ENCODE data around the gene HMGCLL1. TPM values are rescaled to one million over a fixed set of nuclear protein-coding genes. Genes with fewer than 3 reads are reported as not detected.

The HMGCLL1 gene
- total RNA-seq, 1 donor, result not detected

- Histone ChIP-seq H3K9me3 (ENCODE audit: low read depth, low read length) (no peaks in the 10 kb centered on the region), H3K27me3 (ENCODE audit: insufficient read depth, low read length) (no peaks in the 10 kb centered on the region), H3K4me1 (ENCODE audit: insufficient read depth, low read length) (no peaks in the 10 kb centered on the region), H3K4me3 (ENCODE audit: low read length) (no peak overlapping the region)
Measured at GRCh38 chr6:55497694-55498093, 81.3 kb downstream of the HMGCLL1 start.

- Histone ChIP-seq H3K9me3 (ENCODE audit: low read depth, low read length) (no peaks in the 10 kb centered on the region), H3K4me3 (ENCODE audit: low read length) (no peak overlapping the region), H3K27me3 (ENCODE audit: insufficient read depth, low read length) (no peaks in the 10 kb centered on the region), H3K4me1 (ENCODE audit: insufficient read depth, low read length) (no peaks in the 10 kb centered on the region)
Measured at GRCh38 chr6:55496201-55496600, 82.8 kb downstream of the HMGCLL1 start.

GRCh38 chr6:55495277-55495676 lies 83.7 kb downstream of the HMGCLL1 start:
- no peaks in the 10 kb centered on the region for H3K27me3 ChIP-seq (ENCODE audit: insufficient read depth, low read length)
- no peak overlapping the region for H3K4me3 ChIP-seq (ENCODE audit: low read length)
- no peaks in the 10 kb centered on the region for H3K4me1 ChIP-seq (ENCODE audit: insufficient read depth, low read length)
- no peaks in the 10 kb centered on the region for H3K9me3 ChIP-seq (ENCODE audit: low read depth, low read length)

- no peak overlapping the region for H3K4me3 ChIP-seq (ENCODE audit: low read length)
- no peaks in the 10 kb centered on the region for H3K9me3 ChIP-seq (ENCODE audit: low read depth, low read length)
- no peaks in the 10 kb centered on the region for H3K27me3 ChIP-seq (ENCODE audit: insufficient read depth, low read length)
- H3K4me1 ChIP-seq (ENCODE audit: insufficient read depth, low read length), result no peaks in the 10 kb centered on the region
Measured at GRCh38 chr6:55494411-55494810, 84.6 kb downstream of the HMGCLL1 start.

DNA sequence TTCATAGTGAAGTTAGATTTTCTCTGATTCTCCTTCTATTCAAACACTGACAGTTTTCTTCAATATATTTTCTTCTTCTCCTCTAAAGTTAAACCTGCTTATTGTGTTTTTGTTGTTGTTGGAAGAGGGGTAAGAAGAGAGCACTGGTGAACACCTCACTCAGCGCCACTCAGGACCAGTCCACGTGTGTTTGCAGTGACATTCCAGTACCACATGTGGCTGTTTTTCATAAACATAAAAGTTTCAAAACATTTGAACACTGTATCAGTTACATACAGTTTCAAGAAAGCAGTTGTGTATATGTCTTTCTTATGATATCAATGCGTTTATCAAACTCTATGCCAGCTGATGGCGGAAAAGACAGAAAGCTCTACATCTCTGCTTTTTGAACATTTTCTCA lies 86.7 kb downstream of the HMGCLL1 start:
- H3K4me1 ChIP-seq (ENCODE audit: insufficient read depth, low read length), result no peaks in the 10 kb centered on the region
- H3K9me3 ChIP-seq (ENCODE audit: low read depth, low read length), result no peaks in the 10 kb centered on the region
- H3K27me3 ChIP-seq (ENCODE audit: insufficient read depth, low read length), result no peaks in the 10 kb centered on the region
- no peak overlapping the region for H3K4me3 ChIP-seq (ENCODE audit: low read length)

DNA sequence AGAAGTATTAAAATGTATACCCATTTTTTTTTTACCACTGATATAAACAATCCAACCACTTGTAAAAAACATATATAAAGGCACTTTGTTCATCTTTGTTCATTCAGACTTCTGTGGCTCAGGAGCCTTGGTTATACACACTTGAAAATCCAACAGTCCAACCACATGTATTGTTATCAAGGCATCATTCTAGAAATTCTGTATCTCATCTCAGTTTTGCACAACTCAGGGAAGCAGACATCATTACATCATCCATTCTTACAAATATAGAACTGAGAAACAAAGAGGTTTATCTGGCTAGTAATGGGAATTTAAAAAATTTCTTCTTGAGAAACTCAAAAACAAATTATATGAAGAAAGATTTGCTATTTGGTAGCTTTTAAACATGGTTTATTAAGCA lies 88.1 kb downstream of the HMGCLL1 start:
- Histone ChIP-seq H3K4me1 (ENCODE audit: insufficient read depth, low read length) (no peaks in the 10 kb centered on the region), H3K27me3 (ENCODE audit: insufficient read depth, low read length) (no peaks in the 10 kb centered on the region), H3K9me3 (ENCODE audit: low read depth, low read length) (no peaks in the 10 kb centered on the region), H3K4me3 (ENCODE audit: low read length) (no peak overlapping the region)

- H3K27me3 ChIP-seq (ENCODE audit: insufficient read depth, low read length), result no peaks in the 10 kb centered on the region
- no peak overlapping the region for H3K4me3 ChIP-seq (ENCODE audit: low read length)
- H3K9me3 ChIP-seq (ENCODE audit: low read depth, low read length), result no peaks in the 10 kb centered on the region
- H3K4me1 ChIP-seq (ENCODE audit: insufficient read depth, low read length), result no peaks in the 10 kb centered on the region
Measured at GRCh38 chr6:55474382-55474781, 104.6 kb downstream of the HMGCLL1 start.

DNA sequence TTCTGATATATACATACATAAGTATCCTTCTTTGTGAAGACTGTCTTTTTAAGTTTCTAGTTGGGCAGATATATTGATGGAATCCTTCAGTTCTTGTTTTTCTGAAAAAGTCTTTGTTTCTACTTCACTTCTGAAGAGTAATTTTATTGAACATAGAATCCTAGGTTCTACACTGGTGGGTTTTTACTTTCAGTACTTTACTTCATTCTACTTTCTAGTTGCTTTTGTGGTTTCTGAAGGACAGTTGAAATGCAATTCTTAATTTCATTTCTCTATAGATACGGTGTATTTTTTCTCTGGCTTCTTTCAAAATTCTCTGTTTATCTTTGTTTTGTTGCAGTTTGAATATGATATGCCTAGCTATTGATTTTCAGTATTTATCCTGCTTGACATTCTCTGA lies 105.3 kb downstream of the HMGCLL1 start:
- H3K27me3 ChIP-seq (ENCODE audit: insufficient read depth, low read length), result no peaks in the 10 kb centered on the region
- H3K9me3 ChIP-seq (ENCODE audit: low read depth, low read length), result no peaks in the 10 kb centered on the region
- no peak overlapping the region for H3K4me3 ChIP-seq (ENCODE audit: low read length)
- H3K4me1 ChIP-seq (ENCODE audit: insufficient read depth, low read length), result no peaks in the 10 kb centered on the region

DNA sequence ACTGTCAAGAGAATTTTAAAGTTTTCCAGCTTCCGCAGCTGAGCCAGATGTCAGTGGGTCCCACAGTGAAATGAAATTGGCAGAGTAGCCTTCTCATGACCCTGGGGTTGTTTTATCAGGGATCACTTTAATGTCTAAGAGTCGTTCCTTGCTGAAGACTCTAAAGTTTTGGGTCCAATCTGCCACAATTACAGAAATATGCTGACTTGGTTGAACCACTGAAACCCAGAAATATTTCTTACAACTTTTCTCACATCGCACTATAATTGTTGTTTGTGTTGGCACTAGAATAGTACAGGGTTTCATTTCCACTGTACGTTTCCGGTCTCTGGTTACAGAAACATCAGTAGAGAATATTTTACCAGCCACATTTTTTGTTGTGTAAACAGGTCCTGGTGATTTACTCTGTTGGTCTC lies 109.0 kb downstream of the HMGCLL1 start:
- H3K27me3 ChIP-seq (ENCODE audit: insufficient read depth, low read length), result no peaks in the 10 kb centered on the region

DNA sequence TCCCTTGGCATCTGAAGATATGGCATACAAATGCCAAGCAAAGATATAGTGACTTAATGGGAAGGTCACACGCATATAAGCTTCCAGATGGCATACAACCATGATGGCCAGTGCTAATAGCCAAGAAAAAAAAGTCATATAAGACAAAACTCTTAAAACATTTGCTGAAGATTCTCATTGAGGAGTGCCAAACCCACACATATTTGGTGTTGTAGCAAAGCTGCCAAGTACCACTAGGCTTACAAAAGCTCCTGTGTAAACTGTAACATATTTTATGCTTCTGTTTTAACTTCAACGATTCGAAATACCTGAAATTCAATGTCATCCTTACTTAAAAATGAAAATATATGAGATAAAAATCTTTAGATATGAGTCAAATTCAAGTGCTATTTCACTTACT lies 123.0 kb downstream of the HMGCLL1 start:
- Histone ChIP-seq H3K27me3 (ENCODE audit: insufficient read depth, low read length) (no peaks in the 10 kb centered on the region), H3K9me3 (ENCODE audit: low read depth, low read length) (no peaks in the 10 kb centered on the region), H3K4me3 (ENCODE audit: low read length) (no peak overlapping the region), H3K4me1 (ENCODE audit: insufficient read depth, low read length) (no peaks in the 10 kb centered on the region)

More for the DNA sequence above, 109.0 kb downstream of the HMGCLL1 start:
- H3K9me3 ChIP-seq (ENCODE audit: low read depth, low read length), result no peaks in the 10 kb centered on the region
- H3K4me3 ChIP-seq (ENCODE audit: low read length), result no peak overlapping the region
- H3K4me1 ChIP-seq (ENCODE audit: insufficient read depth, low read length), result no peaks in the 10 kb centered on the region

- H3K4me3 ChIP-seq (ENCODE audit: low read length), result no peak overlapping the region
- no peaks in the 10 kb centered on the region for H3K27me3 ChIP-seq (ENCODE audit: insufficient read depth, low read length)
- H3K9me3 ChIP-seq (ENCODE audit: low read depth, low read length), result no peaks in the 10 kb centered on the region
- no peaks in the 10 kb centered on the region for H3K4me1 ChIP-seq (ENCODE audit: insufficient read depth, low read length)
Measured at GRCh38 chr6:55450005-55450404, 129.0 kb downstream of the HMGCLL1 start.

DNA sequence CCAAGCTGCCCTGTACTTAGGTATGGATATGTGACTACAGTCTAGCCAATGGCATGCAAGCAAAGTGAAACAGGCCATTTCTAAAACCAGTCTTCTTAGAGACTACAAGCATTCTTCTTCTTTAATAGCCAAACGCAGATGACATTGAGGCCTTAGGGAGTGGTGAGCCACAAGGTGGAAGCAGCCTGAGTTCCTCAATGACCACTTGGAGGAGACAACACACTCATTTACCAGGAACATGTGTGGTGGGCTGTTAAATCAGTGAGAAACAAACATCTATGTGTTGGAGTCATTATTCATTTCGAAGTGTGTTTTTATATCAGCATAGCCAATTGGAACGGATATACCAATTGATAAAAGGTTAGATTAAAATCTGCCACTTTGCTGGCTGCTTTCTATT lies 129.8 kb downstream of the HMGCLL1 start:
- Histone ChIP-seq H3K9me3 (ENCODE audit: low read depth, low read length) (no peaks in the 10 kb centered on the region), H3K4me1 (ENCODE audit: insufficient read depth, low read length) (no peaks in the 10 kb centered on the region), H3K4me3 (ENCODE audit: low read length) (no peak overlapping the region), H3K27me3 (ENCODE audit: insufficient read depth, low read length) (no peaks in the 10 kb centered on the region)

DNA sequence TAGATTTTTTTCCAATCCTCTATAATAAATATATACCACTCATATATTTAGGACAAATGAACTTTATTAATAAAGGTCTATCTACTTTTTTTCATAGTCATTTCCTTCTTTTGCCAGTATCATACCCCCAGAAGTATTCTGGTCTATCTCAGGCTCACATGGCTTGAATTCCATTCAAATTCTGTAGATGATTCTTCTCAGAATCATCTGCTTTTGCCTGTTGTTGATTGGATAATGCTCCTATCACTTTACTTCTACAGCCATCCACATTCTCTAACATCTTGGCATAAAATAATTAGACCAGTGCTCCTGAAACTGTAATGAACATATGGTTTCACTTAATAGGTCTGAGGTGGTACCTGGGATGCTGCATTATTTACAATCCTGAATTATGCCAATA lies 130.5 kb downstream of the HMGCLL1 start:
- H3K4me1 ChIP-seq (ENCODE audit: insufficient read depth, low read length), result no peaks in the 10 kb centered on the region
- no peaks in the 10 kb centered on the region for H3K27me3 ChIP-seq (ENCODE audit: insufficient read depth, low read length)
- no peak overlapping the region for H3K4me3 ChIP-seq (ENCODE audit: low read length)
- H3K9me3 ChIP-seq (ENCODE audit: low read depth, low read length), result no peaks in the 10 kb centered on the region

- H3K27me3 ChIP-seq (ENCODE audit: insufficient read depth, low read length), result no peaks in the 10 kb centered on the region
- no peaks in the 10 kb centered on the region for H3K9me3 ChIP-seq (ENCODE audit: low read depth, low read length)
- H3K4me1 ChIP-seq (ENCODE audit: insufficient read depth, low read length), result no peaks in the 10 kb centered on the region
- no peak overlapping the region for H3K4me3 ChIP-seq (ENCODE audit: low read length)
Measured at GRCh38 chr6:55447891-55448290, 131.1 kb downstream of the HMGCLL1 start.

DNA sequence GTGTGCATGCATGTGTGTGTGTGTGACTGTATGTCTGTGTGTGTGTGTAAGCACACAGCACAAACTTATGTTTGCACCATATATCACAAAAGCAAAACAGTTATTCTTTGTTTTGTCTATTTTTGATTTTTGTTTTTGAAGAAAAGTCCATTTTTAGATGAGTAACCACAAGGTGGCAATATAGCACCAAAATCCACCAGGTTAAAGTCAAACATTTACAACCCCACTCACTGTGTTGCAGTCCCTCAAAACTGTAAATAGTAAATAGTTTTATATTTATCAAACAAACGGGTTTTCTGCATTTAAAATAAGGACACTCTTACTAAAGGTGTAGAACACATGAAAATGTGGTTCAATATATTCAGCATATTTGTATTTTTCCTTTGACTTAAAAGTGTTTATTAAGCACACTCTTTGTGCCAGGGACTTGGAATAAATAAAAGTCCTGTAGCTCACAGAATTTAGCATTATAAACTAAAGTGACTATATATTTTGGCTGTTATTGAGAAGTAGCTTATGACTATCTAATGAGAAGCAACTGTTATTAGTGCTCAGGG lies 133.3 kb downstream of the HMGCLL1 start:
- Histone ChIP-seq H3K27me3 (ENCODE audit: insufficient read depth, low read length) (no peaks in the 10 kb centered on the region), H3K4me1 (ENCODE audit: insufficient read depth, low read length) (no peaks in the 10 kb centered on the region), H3K9me3 (ENCODE audit: low read depth, low read length) (no peaks in the 10 kb centered on the region), H3K4me3 (ENCODE audit: low read length) (no peak overlapping the region)

GRCh38 chr6:55443238-55444134 lies 135.5 kb downstream of the HMGCLL1 start:
- Histone ChIP-seq H3K4me1 (ENCODE audit: insufficient read depth, low read length) (no peaks in the 10 kb centered on the region), H3K4me3 (ENCODE audit: low read length) (no peak overlapping the region), H3K9me3 (ENCODE audit: low read depth, low read length) (no peaks in the 10 kb centered on the region), H3K27me3 (ENCODE audit: insufficient read depth, low read length) (no peaks in the 10 kb centered on the region)

Measured in mononuclear cell (primary cell).